GM12874 (cell line): Measurements from ENCODE around the gene PMEPA1.

ENCODE experiments used
- TF ChIP-seq, protein P1 (sequence below): IDR thresholded peaks from 2 replicates; pipeline ENCODE4 v1.5.1; 2011; ENCODE audit warnings: low read depth, mild to moderate bottlenecking, control low read depth, low read length, moderate library complexity; ENCODE audit not compliant: insufficient read depth

Gene PMEPA1

DNA sequence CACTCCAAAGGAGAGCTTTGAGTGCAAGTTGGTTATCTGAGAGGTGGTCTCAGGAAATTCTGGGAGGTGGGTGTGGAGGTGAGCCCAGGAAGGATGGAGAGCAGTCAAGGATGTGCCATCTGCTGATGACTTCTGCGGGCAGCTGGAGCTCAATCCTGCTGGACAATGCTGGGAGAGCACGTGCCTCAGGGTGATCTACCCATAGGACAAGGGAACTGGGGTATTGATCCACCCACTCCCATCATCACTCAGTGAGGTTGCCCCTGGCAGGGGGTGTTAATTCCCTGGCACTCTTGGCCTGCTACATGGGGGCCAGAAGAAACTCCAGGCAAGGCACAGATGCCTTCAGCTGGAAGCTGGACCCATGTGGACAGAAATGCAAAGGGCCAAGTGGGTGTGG is 82.5 kb downstream of the PMEPA1 start:
- TF ChIP-seq, protein P1, sequence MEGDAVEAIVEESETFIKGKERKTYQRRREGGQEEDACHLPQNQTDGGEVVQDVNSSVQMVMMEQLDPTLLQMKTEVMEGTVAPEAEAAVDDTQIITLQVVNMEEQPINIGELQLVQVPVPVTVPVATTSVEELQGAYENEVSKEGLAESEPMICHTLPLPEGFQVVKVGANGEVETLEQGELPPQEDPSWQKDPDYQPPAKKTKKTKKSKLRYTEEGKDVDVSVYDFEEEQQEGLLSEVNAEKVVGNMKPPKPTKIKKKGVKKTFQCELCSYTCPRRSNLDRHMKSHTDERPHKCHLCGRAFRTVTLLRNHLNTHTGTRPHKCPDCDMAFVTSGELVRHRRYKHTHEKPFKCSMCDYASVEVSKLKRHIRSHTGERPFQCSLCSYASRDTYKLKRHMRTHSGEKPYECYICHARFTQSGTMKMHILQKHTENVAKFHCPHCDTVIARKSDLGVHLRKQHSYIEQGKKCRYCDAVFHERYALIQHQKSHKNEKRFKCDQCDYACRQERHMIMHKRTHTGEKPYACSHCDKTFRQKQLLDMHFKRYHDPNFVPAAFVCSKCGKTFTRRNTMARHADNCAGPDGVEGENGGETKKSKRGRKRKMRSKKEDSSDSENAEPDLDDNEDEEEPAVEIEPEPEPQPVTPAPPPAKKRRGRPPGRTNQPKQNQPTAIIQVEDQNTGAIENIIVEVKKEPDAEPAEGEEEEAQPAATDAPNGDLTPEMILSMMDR: no peak

DNA sequence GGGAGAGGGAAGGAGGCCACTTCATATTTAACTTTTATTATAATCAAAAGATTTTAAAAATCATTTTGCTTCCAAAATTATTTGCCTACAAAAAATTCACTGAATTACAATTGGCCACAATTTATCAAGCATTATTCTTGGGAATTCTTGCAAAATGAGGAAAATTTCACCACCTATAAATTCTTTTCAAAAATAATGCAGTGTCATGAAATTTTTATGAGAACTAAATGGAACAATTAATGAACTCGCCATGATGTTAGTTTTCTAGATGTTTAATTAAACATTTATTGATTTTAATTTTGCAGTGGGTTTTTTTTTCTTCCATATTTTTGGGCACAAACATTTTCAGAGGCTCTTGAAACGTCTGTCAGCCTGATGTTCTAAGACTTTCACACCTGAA is 83.8 kb downstream of the PMEPA1 start:
- TF ChIP-seq, protein P1: no peak

DNA sequence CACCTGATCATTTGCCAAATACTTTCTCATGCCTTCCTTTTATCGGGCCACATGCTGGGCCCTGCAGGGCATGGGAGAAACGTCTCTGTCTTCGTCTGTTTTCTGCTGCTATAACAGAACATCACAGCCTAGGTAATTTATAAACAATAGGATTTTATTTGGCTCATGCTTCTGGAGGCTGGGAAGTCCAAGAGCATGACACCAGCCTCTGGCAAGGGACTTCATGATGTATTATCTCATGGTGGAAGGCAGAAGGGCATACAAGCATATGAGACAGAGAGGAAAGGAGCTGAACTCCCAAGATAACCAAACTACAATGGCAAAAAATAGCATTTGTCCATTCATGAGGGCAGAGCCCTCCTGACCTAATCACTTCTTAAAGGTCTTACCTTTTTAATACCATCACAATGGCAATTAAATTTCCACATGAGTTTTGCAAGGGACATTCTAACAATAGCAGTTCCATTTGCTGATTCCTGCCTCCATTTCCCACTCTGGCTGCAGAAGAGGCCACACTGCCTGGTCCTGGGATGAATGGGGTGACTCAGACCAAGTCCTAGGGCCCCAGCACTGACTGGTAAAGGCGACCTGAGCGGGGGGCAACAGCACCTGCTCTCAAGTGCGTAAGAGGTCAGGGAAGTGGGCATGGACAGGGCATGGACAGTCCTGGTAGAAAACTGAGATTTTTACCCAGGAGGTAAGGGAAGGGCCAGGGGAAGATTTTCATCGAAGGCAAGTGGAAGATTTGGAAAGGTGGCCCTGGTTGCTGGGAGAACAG is 84.4 kb downstream of the PMEPA1 start:
- TF ChIP-seq, protein P1: no peak

DNA sequence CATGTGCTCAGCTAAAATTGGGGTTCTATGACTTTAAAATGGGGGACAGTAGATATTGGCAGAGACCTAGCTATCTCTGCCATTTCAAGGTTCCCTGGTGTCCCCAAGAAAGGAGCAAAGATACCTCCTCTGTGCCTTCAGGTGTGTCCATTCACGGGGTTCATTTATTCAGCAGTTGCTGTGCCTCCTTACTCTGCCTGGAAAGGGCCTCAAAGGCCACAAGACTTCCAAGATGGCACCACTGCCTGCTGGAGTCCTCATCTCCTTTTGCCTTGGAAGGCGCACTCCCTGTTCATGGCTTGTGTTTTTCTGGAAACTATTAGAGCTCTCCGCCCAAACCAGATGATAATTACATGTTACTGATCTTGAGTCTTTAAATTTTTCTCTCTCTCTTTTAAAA is 85.7 kb downstream of the PMEPA1 start:
- TF ChIP-seq, protein P1: no peak

DNA sequence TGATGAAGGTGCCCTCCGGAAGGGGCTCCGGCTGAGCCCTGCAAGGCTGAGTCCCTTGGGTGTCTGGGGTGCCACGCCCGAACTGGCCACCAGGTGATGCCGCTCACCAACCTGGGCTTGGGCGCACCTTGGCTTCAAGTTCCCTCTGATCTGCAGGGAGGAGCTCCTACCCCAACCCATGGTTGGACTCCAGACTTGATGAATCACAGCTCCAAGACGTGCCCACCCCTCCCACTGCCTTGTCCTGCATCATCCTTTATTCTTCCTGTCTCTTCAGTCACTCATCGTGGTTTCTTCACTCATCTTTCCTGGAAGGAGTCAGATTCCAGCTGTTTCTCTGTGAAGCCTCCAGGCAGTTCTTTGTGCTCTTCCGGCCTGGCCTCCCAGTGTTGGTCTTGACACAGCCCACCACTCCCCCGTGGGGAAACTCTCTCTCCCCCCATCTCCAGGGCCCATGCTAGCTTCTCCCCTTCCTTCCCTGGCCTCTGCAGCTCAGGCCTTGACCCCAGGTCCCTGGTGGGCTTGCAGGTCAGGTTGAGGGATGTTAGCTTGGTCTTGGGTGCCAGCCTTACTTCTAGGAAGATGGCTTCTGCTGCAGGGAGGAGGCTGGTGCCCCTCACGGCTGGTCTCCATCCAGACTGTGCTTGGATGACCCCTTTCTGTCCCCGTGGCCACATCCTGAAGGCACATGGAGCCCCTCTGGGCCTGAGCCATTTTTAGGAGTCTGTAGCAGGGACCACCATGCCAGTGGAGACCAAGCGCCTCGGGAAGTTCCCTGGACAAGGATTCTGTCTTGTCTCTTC is 87.0 kb downstream of the PMEPA1 start:
- TF ChIP-seq, protein P1: peak; percentile 99

DNA sequence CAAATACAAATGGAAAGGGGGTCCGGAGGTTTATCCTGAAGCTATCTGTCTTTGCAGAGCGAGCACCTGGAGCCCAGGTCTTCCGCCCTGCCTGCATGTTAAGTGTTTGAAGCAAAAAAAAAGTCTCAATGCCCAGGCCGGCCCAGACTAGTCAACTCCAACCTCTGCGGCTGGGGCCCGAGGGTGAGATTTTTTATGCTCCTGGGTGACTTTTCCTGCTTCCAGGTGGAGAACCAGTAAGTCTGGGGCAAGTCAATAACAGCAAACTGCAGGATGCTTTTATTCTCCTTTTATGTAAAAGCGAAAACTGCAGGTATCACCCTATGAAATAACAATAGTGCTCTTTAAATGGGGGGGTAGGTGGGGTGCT is 87.6 kb downstream of the PMEPA1 start:
- TF ChIP-seq, protein P1: no peak

DNA sequence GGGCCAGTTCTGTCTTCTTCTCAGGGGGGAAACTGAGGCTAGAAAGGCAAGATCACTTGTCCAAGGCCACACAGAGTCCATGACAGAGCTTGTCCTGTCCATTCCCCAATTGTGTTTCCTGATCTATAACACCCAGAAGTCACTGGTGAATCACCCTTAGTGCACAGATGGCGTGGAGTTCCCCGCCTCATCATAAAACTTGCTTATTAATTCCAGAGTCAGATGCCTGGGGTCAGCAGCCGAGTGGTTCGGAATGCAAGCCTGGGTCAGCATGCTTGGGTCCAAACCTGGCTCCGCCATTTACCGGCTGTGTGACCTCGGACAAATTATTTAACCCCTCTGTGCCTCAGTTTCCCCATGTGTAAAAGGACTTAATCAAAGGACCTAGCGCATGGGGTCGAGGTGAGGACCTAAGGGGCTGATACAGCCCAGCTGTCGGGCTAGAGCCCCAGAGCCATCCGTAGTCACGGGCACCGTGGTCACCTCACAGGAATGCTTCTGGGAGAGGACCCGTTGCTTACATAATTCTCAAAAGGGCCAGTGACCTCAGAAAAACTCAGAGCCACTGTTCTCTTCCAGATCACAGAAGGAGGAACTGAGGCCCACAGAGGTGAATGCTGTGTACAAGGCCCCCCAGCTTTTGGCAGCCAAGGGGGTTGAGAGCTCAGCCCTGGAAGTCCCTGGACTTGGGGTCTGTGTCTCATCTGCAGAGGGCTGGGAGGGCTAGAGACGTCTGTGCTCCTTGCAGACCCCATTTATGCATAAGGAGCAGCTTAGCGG is 88.2 kb downstream of the PMEPA1 start:
- TF ChIP-seq, protein P1: no peak
